Suppressor macrophage (primary cell): Measurements from ENCODE around the gene TMEM38B.
A peak's percentile ranks its signal among the peaks of the same experiment; 100 is the strongest.
"Not testable (repeated sequence)": the region's sequence is repeated elsewhere in the genome, so short reads cannot be mapped to it uniquely, and the experiment has no call there.

Experiments
- DNase-seq, 4 experiments: peaks; one replicate each; pipeline ENCODE4 v3.0.0-alpha.2; 2020 to 2022

The TMEM38B gene

GRCh38 chr9:105681724-105682123 lies 12.6 kb upstream of the TMEM38B start:
- DNase-seq: peak in 2 of 4 experiments; percentile 4 to 6

GRCh38 chr9:105683688-105684275 lies 10.6 kb upstream of the TMEM38B start:
- DNase-seq: no peak

GRCh38 chr9:105686936-105687335 lies 7.4 kb upstream of the TMEM38B start:
- DNase-seq: no peak

- peak in 3 of 4 experiments; percentile 5 to 36 (median 24) for DNase-seq
Measured at GRCh38 chr9:105690742-105691141, 3.6 kb upstream of the TMEM38B start.

GRCh38 chr9:105693435-105694189 lies 729 bp upstream of the TMEM38B start:
- peak; percentile 33 to 68 (median 44) for DNase-seq

- DNase-seq: peak; percentile 70 to 84 (median 80)
Measured at GRCh38 chr9:105694848-105695581, 674 bp downstream of the TMEM38B start.

GRCh38 chr9:105696219-105696793 lies 2.0 kb downstream of the TMEM38B start:
- no peak for DNase-seq

- DNase-seq: no peak
Measured at GRCh38 chr9:105697871-105698270, 3.5 kb downstream of the TMEM38B start.

- DNase-seq: no peak
Measured at GRCh38 chr9:105698348-105698870, 4.1 kb downstream of the TMEM38B start.

GRCh38 chr9:105700668-105701067 lies 6.3 kb downstream of the TMEM38B start:
- no peak for DNase-seq

- DNase-seq: no peak
Measured at GRCh38 chr9:105701145-105701544, 6.8 kb downstream of the TMEM38B start.

GRCh38 chr9:105702207-105702606 lies 7.9 kb downstream of the TMEM38B start:
- DNase-seq: no peak

GRCh38 chr9:105703638-105704037 lies 9.3 kb downstream of the TMEM38B start:
- not testable (repeated sequence) for DNase-seq

GRCh38 chr9:105706156-105706555 lies 11.8 kb downstream of the TMEM38B start:
- no peak for DNase-seq

- DNase-seq: no peak
Measured at GRCh38 chr9:105708405-105708804, 14.1 kb downstream of the TMEM38B start.

- no peak for DNase-seq
Measured at GRCh38 chr9:105710638-105711037, 16.3 kb downstream of the TMEM38B start.

- DNase-seq: no peak
Measured at GRCh38 chr9:105711867-105712266, 17.5 kb downstream of the TMEM38B start.

- DNase-seq: no peak
Measured at GRCh38 chr9:105712297-105712696, 18.0 kb downstream of the TMEM38B start.

GRCh38 chr9:105712773-105713172 lies 18.4 kb downstream of the TMEM38B start:
- DNase-seq: no peak

GRCh38 chr9:105713260-105714019 lies 19.1 kb downstream of the TMEM38B start:
- DNase-seq: no peak

GRCh38 chr9:105714020-105714331 lies 19.6 kb downstream of the TMEM38B start:
- DNase-seq: peak in 2 of 4 experiments; percentile 12 to 23

- no peak for DNase-seq
Measured at GRCh38 chr9:105716146-105716545, 21.8 kb downstream of the TMEM38B start.
